Stimulated activated naive CD8-positive, alpha-beta T cell treated with anti-CD3 and anti-CD28 coated beads, Interleukin-15, amount 100 ng/mL, for 72 hours (primary cell): ENCODE measurements around the gene PCSK1N.
"Not testable (repeated sequence)": the region's sequence is repeated elsewhere in the genome, so short reads cannot be mapped to it uniquely, and the experiment has no call there.

Source experiments
- ATAC-seq: fragments of 150-1000 bp; cut with Tn5 transposase; 2 replicates; pipeline ENCODE4 v1.10.0; 2021; ENCODE audit warnings: mild to moderate bottlenecking, moderate library complexity
- DNase-seq, 2 donors: peaks; one replicate each; pipeline ENCODE4 v3.0.0; 2021 to 2022
- H3K27ac Mint-ChIP-seq, 2 donors: one replicate each; pipeline ENCODE4 v1.8.0; 2022; ENCODE audit warnings: mild to moderate bottlenecking in 2 of 2, mixed read lengths in 2 of 2, moderate library complexity in 2 of 2
- H3K27me3 Mint-ChIP-seq: one replicate; pipeline ENCODE4 v1.8.0; 2022; ENCODE audit warnings: mixed read lengths
- H3K4me1 Mint-ChIP-seq: one replicate; pipeline ENCODE4 v1.8.0; 2022; ENCODE audit warnings: mild to moderate bottlenecking, mixed read lengths
- H3K4me3 Mint-ChIP-seq, 2 donors: one replicate each; pipeline ENCODE4 v1.8.0; 2022; ENCODE audit warnings: mild to moderate bottlenecking in 2 of 2, mixed read lengths in 2 of 2, moderate library complexity in 1 of 2
- H3K9me3 Mint-ChIP-seq, 2 donors: one replicate each; pipeline ENCODE4 v1.8.0; 2022; ENCODE audit warnings: mixed read lengths in 2 of 2

Gene PCSK1N

GRCh38 chrX:48835524-48836329 lies at the start of gene PCSK1N:
TSS of gene PCSK1N (minus strand) at chrX:48835610. CDS start at chrX:48835532, 78 bp downstream.
- H3K27ac Mint-ChIP-seq, result peak within 1 kb of the TSS in 1 of 2 donors; percentile 4
- DNase-seq, result peak in 1 of 2 donors; percentile 46
- peak; percentile 61 for ATAC-seq
- peaks cover 12% of the 10 kb centered on the region for H3K4me1 Mint-ChIP-seq
- H3K9me3 Mint-ChIP-seq, result no peaks in the 10 kb centered on the region
- H3K4me3 Mint-ChIP-seq, result peak within 1 kb of the TSS; percentile 87 to 89
- peaks cover 38% of the 10 kb centered on the region for H3K27me3 Mint-ChIP-seq

GRCh38 chrX:48883729-48884128 lies 48.3 kb upstream of the PCSK1N start:
- H3K27ac Mint-ChIP-seq, result no peak overlapping the region

GRCh38 chrX:48876944-48877343 lies 41.5 kb upstream of the PCSK1N start:
- H3K9me3 Mint-ChIP-seq, ATAC-seq, H3K27ac Mint-ChIP-seq, DNase-seq, H3K4me1 Mint-ChIP-seq, H3K4me3 Mint-ChIP-seq, H3K27me3 Mint-ChIP-seq: not testable (repeated sequence)

More at GRCh38 chrX:48883729-48884128, 48.3 kb upstream of the PCSK1N start:
- H3K4me3 Mint-ChIP-seq, result no peak overlapping the region
- ATAC-seq (no peak), DNase-seq (no peak)
- H3K27me3 Mint-ChIP-seq, result no peaks in the 10 kb centered on the region
- no peaks in the 10 kb centered on the region for H3K4me1 Mint-ChIP-seq
- H3K9me3 Mint-ChIP-seq, result no peaks in the 10 kb centered on the region

- H3K4me3 Mint-ChIP-seq, ATAC-seq, H3K4me1 Mint-ChIP-seq, H3K27ac Mint-ChIP-seq, H3K9me3 Mint-ChIP-seq, H3K27me3 Mint-ChIP-seq, DNase-seq: not testable (repeated sequence)
These were observed 36.6 kb upstream of the PCSK1N start for GRCh38 chrX:48872017-48872416.

- Mint-ChIP-seq H3K27me3 (peaks cover 8% of the 10 kb centered on the region), H3K9me3 (no peaks in the 10 kb centered on the region), H3K4me1 (no peaks in the 10 kb centered on the region), H3K27ac (no peak overlapping the region), H3K4me3 (no peak overlapping the region)
- no peak for ATAC-seq
- no peak for DNase-seq
These were observed 28.8 kb upstream of the PCSK1N start for GRCh38 chrX:48864210-48864609.

GRCh38 chrX:48854898-48855297 lies 19.5 kb upstream of the PCSK1N start:
- Mint-ChIP-seq H3K9me3 (no peaks in the 10 kb centered on the region), H3K27ac (peak overlapping the region in 1 of 2 donors; percentile 87), H3K27me3 (peaks cover 8% of the 10 kb centered on the region), H3K4me1 (peaks cover 11% of the 10 kb centered on the region), H3K4me3 (no peak overlapping the region)
- ATAC-seq (no peak), DNase-seq (peak in 1 of 2 donors; percentile 9)

- DNase-seq, H3K4me3 Mint-ChIP-seq, H3K27ac Mint-ChIP-seq, ATAC-seq, H3K27me3 Mint-ChIP-seq, H3K9me3 Mint-ChIP-seq: not testable (repeated sequence)
- peaks cover 11% of the 10 kb centered on the region for H3K4me1 Mint-ChIP-seq
These were observed 18.9 kb upstream of the PCSK1N start for GRCh38 chrX:48854121-48854804.

- not testable (repeated sequence) for H3K4me3 Mint-ChIP-seq, H3K9me3 Mint-ChIP-seq, H3K27me3 Mint-ChIP-seq, DNase-seq, H3K27ac Mint-ChIP-seq, ATAC-seq
- H3K4me1 Mint-ChIP-seq, result peaks cover 15% of the 10 kb centered on the region
These were observed 18.1 kb upstream of the PCSK1N start for GRCh38 chrX:48853494-48853893.

- no peak for ATAC-seq
- Mint-ChIP-seq H3K4me1 (peaks cover 15% of the 10 kb centered on the region), H3K27ac (no peak overlapping the region), H3K9me3 (no peaks in the 10 kb centered on the region), H3K27me3 (peaks cover 8% of the 10 kb centered on the region), H3K4me3 (no peak overlapping the region)
- DNase-seq, result no peak
These were observed 17.4 kb upstream of the PCSK1N start for GRCh38 chrX:48852857-48853256.

GRCh38 chrX:48848847-48849246 lies 13.4 kb upstream of the PCSK1N start:
- H3K4me1 Mint-ChIP-seq, result peaks cover 4% of the 10 kb centered on the region
- H3K9me3 Mint-ChIP-seq, result no peaks in the 10 kb centered on the region
- H3K4me3 Mint-ChIP-seq, result no peak overlapping the region
- DNase-seq (no peak), ATAC-seq (no peak)
- H3K27me3 Mint-ChIP-seq, result peaks cover 8% of the 10 kb centered on the region
- peak overlapping the region in 1 of 2 donors; percentile 85 for H3K27ac Mint-ChIP-seq

GRCh38 chrX:48839686-48840085 lies 4.3 kb upstream of the PCSK1N start:
- DNase-seq (no peak), ATAC-seq (no peak)
- peaks cover 3% of the 10 kb centered on the region for H3K4me1 Mint-ChIP-seq
- peak overlapping the region in 1 of 2 donors; percentile 19 for H3K27ac Mint-ChIP-seq
- no peaks in the 10 kb centered on the region for H3K9me3 Mint-ChIP-seq
- no peak overlapping the region for H3K4me3 Mint-ChIP-seq
- peaks cover 12% of the 10 kb centered on the region for H3K27me3 Mint-ChIP-seq

GRCh38 chrX:48834383-48834709 lies 1.1 kb downstream of the PCSK1N start:
- no peak overlapping the region for H3K27ac Mint-ChIP-seq
- no peak for DNase-seq

GRCh38 chrX:48833542-48834138 lies 1.8 kb downstream of the PCSK1N start:
- H3K27me3 Mint-ChIP-seq, result peaks cover 52% of the 10 kb centered on the region
- no peak for ATAC-seq
- H3K4me3 Mint-ChIP-seq, result peak overlapping the region; percentile 87 to 89
- H3K9me3 Mint-ChIP-seq, result no peaks in the 10 kb centered on the region
- H3K27ac Mint-ChIP-seq, result no peak overlapping the region
- DNase-seq, result no peak
- peaks cover 12% of the 10 kb centered on the region for H3K4me1 Mint-ChIP-seq

More at GRCh38 chrX:48834383-48834709, 1.1 kb downstream of the PCSK1N start:
- H3K4me1 Mint-ChIP-seq, result peaks cover 12% of the 10 kb centered on the region
- ATAC-seq, result peak; percentile 36
- H3K27me3 Mint-ChIP-seq, result peaks cover 45% of the 10 kb centered on the region
- peak overlapping the region; percentile 87 to 89 for H3K4me3 Mint-ChIP-seq
- H3K9me3 Mint-ChIP-seq, result no peaks in the 10 kb centered on the region

- Mint-ChIP-seq H3K27me3 (peaks cover 65% of the 10 kb centered on the region), H3K9me3 (no peaks in the 10 kb centered on the region)
These were observed 3.5 kb downstream of the PCSK1N start for GRCh38 chrX:48831909-48832291.

GRCh38 chrX:48831136-48831908 lies 4.1 kb downstream of the PCSK1N start:
- DNase-seq (no peak), ATAC-seq (no peak)
- Mint-ChIP-seq H3K4me3 (peak overlapping the region; percentile 9 to 23), H3K27ac (no peak overlapping the region), H3K4me1 (peaks cover 18% of the 10 kb centered on the region), H3K9me3 (no peaks in the 10 kb centered on the region), H3K27me3 (peaks cover 61% of the 10 kb centered on the region)

More at GRCh38 chrX:48831909-48832291, 3.5 kb downstream of the PCSK1N start:
- H3K4me3 Mint-ChIP-seq, result no peak overlapping the region
- ATAC-seq (no peak), DNase-seq (no peak)
- peaks cover 18% of the 10 kb centered on the region for H3K4me1 Mint-ChIP-seq
- H3K27ac Mint-ChIP-seq, result no peak overlapping the region
